ENCODE measurements around the gene IMMP2L.

GRCh38 chr7:111006040-111006439 lies 556.3 kb downstream of the IMMP2L start:
- TF ChIP-seq CTCF (IDR thresholded peaks at IDR 0.05; ENCODE audit: insufficient read depth, low read length, poor library complexity, severe bottlenecking) = no peak
- TF ChIP-seq EZH2phosphoT487 (conservative IDR thresholded peaks at IDR 0.05; ENCODE audit: low read length) = no peak

Measured in SU-DHL-6 (cell line).